GM18868 (cell line): Measurements from ENCODE around the gene POU2AF3.

Experiments
- ATAC-seq: cut with Tn5 transposase; IDR thresholded peaks from one replicate; pipeline ENCODE4 v1.9.1; 2021; ENCODE audit warnings: mild to moderate bottlenecking, moderate library complexity; ENCODE audit not compliant: unreplicated experiment

POU2AF3 gene

DNA sequence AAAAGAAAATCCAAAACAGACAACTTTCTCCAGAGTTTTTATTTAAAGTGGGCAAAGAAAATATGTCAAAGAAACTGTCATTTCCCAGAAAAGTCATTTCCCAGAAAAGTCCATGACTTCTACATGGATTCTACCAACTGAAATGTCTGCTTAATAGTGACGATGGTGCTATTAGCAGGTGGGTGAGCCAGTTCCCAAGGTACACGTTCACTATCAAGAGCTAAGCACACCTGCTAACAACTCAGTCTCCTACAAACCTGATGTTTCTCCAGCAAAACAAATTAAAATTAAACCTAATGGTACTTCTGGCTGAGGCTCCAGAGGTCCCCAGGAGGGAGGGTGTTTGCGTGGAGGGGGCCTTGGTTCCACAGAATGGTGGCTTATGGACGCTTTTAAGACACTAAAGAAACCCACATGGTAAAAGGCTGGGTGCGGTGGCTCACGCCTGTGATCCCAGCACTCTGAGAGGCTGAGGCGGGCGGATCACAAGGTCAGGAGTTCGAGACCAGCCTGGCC lies 53.9 kb downstream of the POU2AF3 start:
- ATAC-seq: no peak

DNA sequence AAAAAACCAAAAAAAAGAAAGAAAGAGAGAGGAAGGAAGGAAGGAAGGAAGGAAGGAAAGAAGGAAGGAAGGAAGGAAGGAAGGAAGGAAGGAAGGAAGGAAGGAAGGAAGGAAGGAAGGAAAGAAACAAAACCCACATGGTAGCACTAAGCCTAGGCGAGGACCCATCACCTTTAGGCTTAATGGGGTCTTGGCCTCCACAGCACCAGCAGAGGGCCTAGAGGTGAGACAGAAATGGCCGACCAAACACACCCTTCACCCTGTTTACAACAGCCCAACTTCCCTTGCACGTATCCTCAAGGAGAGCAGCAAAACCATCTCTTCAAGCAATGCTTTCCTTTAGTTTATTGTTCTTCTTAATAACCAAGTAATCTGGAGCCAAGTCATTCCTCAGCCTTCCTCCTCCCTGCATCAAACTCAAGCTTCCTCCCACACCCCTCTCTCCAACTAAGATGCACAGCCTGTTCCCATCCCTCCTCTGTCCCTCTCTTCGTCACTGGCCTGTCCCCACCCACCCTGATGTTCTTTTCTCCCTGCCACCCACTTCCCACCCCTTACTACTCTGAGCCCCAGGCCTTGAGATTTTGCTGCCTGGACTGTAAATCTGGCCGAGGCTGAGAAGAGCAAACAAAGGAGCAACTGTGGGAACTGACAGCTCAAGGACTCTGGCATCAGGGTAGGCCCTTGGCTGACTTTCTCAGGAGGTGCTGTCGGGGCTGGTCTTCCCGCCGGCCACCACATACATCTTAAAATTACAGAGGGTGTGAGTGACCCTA lies 54.8 kb downstream of the POU2AF3 start:
- ATAC-seq: no peak

DNA sequence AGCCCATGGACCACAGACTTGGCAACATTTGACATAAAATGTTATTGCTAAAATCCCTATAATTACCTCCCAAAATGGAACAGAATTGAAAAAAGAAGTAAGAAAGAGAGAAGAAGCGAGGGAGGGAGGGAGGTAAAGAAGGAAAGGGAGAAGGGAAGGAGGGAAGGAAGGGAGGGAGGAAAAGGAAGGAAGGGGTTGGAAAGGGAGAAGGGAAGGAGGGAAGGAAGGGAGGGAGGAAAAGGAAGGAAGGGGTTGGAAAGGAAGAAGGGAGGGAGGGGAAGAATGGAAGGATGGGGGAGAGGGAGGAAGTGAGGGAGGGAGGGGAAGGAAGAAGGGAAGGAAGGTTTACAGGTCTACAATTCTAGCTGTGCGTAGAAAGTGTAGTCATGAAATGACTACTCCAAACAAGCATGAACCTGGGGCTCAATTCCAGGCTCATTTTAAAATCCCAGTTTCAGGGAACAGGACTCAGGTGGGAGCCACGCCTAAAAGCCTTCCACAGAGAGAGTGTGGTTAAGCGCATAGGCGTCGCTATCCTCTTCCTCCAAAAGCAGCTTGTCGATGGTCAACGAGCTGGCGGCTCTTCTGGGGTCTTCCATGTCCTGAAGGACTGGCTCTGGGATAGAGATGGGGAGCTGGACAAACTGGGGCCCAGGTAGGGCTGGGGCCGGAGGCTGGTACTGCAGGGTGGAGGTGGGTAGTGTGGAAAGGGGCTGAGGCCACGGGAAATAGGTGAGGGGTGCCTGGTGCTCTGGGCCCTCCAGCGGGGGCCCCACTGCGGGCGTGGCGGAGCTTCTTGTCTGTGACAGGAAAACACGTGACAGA lies 55.6 kb downstream of the POU2AF3 start:
- no peak for ATAC-seq

DNA sequence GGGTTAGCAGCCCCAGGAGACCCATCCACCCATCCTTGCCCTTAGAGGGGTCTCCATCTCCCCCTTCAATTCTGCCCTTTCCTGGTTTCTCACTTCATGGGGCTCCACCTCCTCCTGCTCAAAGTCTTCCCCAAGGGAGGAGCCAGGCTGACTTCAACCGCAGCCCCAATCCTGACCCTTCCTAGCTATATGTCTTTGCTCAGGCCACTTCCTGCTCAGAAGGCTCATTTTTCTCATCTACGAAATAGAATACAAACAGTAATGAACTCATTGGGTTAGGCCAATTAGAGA lies 56.2 kb downstream of the POU2AF3 start:
- ATAC-seq: no peak

DNA sequence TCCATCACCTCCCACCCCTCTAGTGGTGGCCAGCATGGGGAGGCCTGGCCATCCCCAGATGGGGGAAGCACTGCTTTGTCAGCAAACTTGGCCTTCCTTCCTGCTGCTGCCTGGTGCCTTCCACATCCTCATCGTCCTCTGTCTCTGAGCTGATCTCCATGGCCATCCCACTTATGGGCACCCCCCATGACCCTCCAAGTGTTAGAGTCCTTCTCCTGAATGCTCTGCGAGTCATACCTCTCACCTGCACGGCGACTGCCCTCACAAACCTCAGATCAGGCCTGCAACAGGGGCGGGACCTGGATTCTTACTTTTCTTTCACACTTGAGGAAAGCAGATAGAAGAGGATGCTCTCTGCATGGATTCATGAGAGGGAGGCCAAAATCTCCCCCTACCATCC lies 56.8 kb downstream of the POU2AF3 start:
- no peak for ATAC-seq

DNA sequence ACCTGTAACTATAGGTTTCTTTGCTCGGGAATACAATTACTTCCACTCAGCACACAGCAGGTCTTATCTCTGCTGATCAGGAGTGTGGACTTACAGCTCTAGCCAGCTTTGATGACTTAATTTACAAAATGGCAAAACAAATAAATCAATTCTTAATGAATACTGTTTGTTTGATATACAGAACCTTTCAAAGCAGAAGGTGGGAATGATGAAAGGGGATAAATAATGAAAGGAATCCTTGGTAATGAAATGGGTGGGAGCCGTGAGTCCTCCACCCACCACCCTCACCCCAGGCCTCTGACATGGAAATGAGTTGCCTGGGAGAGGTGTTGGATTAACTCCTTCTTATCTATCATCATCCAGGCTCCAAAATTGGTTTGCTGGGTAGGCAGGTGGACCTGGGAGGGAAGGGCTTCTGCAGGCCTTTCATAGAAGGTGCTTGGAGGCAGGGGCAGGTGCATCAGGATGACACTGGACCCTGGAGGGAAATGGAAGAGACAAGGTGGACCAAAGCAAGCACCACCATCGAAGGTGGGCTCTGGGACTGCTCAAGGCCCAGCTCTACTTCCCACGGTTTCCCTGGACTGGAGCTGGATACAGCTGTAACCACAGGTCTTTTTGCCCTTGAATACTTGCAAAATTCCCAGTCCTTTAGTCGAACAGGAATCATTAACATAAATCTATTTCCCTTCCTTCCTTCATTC lies 57.8 kb downstream of the POU2AF3 start:
- no peak for ATAC-seq

DNA sequence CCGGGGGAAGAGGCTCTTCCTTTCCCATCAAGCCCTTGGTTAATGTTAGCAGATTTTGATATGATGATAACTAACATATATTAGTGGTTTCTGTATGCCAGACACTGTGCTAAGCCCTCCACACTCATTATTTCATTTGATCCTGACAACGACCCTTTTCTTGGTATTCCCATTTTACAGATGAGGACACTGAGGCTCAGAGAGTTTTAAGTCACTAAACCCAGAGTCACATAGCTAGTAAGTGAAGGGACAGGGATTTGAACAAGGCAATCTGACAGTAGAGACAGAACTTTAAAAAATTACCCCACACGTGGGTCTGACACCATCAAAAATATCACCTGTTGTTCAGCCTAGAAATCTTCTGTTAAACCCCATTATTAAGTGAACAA lies 58.3 kb downstream of the POU2AF3 start:
- ATAC-seq: no peak

DNA sequence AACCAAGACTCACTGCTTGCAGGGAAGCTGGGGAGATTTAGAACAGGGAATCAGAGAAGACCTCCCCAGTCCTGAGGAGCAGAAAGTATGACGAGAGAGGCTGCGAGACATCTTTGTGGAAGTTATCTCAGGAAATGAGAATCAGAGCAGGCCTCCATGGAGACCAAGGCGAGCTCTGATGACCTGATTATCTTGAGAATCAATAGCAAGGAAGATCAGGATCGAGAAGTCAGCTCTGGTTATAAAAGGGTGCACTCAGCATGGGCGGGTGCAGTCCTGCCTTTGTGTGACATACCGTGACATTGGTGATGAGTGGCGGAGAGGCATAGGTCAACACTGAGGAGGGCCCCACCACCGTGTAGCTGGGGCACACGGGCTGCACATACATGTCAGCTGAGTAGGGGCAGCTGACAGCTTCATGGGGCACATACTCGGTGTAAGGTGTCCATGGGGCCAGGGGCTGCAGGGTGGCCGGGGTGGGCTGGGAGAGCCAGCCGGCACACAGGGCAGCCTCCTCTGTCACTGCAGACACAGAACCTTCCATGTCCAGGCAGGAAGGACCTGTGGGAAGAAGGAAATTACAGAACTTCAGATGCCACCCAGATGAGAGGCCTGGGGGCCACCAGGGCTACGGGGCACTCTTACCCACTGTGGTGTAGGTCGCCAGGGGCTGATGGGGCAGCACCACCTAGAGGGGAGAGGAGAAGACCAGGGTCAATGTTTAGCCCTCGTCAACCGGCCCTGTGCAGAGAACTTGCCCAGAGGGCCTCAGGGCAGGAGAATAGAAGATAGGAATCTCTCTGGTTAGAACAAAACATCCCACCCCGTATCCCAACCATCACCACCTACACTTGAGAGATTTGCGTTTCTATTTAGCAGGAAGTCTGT lies 59.0 kb downstream of the POU2AF3 start:
- ATAC-seq: no peak
